ENCODE results near the gene NR4A1. TPM values are rescaled to one million over a fixed set of nuclear protein-coding genes. Genes with fewer than 3 reads are reported as not detected.

NR4A1 gene
- total and polyA plus RNA-seq, 4 donors, result 21.2 to 96.6 (median 40.0) TPM

DNA sequence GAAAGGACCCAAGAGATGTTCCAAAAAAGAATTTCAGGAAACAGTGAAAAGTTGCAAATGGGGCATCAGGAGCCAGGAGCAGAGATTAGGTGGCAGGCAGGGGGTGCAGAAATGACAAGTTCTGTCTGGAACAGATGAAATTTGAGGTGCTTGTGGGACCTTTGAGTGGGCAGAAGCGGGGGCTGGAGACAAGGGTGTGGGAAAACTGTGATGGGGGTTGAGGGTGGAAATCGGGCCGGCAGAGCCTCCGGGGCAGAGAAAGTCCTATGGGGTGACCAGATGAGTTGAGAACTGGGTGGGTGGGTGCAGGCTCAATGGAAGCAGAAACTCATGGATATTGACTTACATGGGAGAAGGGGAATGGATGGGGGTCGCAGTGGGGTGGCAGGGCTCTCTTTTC, 1.6 kb upstream of the NR4A1 start:
- Histone ChIP-seq H3K4me3 (ENCODE audit: low read depth, low read length) (no peak overlapping the region), H3K36me3 (ENCODE audit: control insufficient read depth, insufficient read depth, low read length) (peaks cover 35% of the 10 kb centered on the region), H3K27me3 (ENCODE audit: control insufficient read depth, insufficient read depth, low read length) (no peaks in the 10 kb centered on the region), H3K9me3 (ENCODE audit: control insufficient read depth, insufficient read depth, low read length) (no peaks in the 10 kb centered on the region), H3K4me1 (ENCODE audit: control insufficient read depth, insufficient read depth, low read length) (peaks cover 53% of the 10 kb centered on the region), H3K27ac (ENCODE audit: low read depth, low read length) (no peak overlapping the region)
- 95% methylated on average over 4 of the region's 5 CpGs for WGBS (ENCODE audit: insufficient coverage)
- DNase-seq (ENCODE audit: low read depth in 4 of 6, low spot score in 6 of 6), result no peak

- Histone ChIP-seq H3K27ac (ENCODE audit: low read depth, low read length) (peak overlapping the region; percentile 86), H3K4me3 (ENCODE audit: low read depth, low read length) (peak overlapping the region; percentile 49), H3K4me1 (ENCODE audit: control insufficient read depth, insufficient read depth, low read length) (peaks cover 59% of the 10 kb centered on the region), H3K36me3 (ENCODE audit: control insufficient read depth, insufficient read depth, low read length) (peaks cover 37% of the 10 kb centered on the region), H3K9me3 (ENCODE audit: control insufficient read depth, insufficient read depth, low read length) (no peaks in the 10 kb centered on the region), H3K27me3 (ENCODE audit: control insufficient read depth, insufficient read depth, low read length) (no peaks in the 10 kb centered on the region)
- WGBS (ENCODE audit: insufficient coverage), result 28% methylated on average over 15 of the region's 16 CpGs
- DNase-seq (ENCODE audit: low read depth in 4 of 6, low spot score in 6 of 6), result no peak
Measured at GRCh38 chr12:52050116-52050757, 1.0 kb upstream of the NR4A1 start.

GRCh38 chr12:52052468-52053186, 1.4 kb downstream of the NR4A1 start:
- H3K36me3 ChIP-seq (ENCODE audit: control insufficient read depth, insufficient read depth, low read length), result peaks cover 40% of the 10 kb centered on the region

DNA sequence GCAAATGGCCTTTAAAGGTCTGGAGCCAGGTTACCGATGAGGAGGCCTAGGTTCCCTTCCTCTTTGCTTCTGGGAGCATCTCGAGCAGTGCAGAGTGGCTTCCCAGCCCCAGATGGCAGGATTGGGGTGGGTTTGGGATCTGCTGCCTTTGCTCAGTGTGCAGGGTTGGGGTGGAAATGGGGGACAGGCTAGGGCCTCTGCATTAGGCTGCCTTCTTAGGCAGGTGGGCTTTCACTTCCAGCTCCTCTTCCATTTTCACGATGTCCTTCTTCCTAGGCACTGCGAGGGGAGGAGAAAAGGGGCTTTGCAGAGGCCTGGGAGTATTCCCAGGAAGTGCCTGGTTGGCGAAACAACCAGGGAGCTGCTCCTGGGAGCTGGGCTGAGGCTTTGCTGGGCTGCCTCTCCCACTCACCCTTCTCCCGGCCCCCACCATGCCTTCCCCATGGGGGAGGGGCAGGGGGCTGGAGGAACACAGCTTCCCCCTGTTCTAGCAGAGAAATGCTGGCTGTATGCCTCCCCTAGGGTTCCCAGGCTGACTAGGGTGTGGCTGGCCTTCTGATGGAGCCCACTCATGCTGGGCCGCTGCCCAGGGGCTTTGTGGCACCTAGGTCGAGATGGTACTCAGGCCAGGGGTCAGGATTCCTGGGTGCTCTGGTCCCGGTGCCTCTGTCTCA, 2.4 kb downstream of the NR4A1 start:
- Histone ChIP-seq H3K9me3 (ENCODE audit: control insufficient read depth, insufficient read depth, low read length) (no peaks in the 10 kb centered on the region), H3K4me1 (ENCODE audit: control insufficient read depth, insufficient read depth, low read length) (peaks cover 77% of the 10 kb centered on the region), H3K27ac (ENCODE audit: low read depth, low read length) (peak overlapping the region; percentile 64), H3K27me3 (ENCODE audit: control insufficient read depth, insufficient read depth, low read length) (no peaks in the 10 kb centered on the region), H3K36me3 (ENCODE audit: control insufficient read depth, insufficient read depth, low read length) (peaks cover 42% of the 10 kb centered on the region), H3K4me3 (ENCODE audit: low read depth, low read length) (peak overlapping the region; percentile 55)
- no peak for DNase-seq (ENCODE audit: low read depth in 4 of 6, low spot score in 6 of 6)
- 79% methylated on average over 5 of the region's 9 CpGs for WGBS (ENCODE audit: insufficient coverage)

More at GRCh38 chr12:52052468-52053186, 1.4 kb downstream of the NR4A1 start:
- Histone ChIP-seq H3K4me3 (ENCODE audit: low read depth, low read length) (peak overlapping the region; percentile 55), H3K4me1 (ENCODE audit: control insufficient read depth, insufficient read depth, low read length) (peaks cover 73% of the 10 kb centered on the region), H3K9me3 (ENCODE audit: control insufficient read depth, insufficient read depth, low read length) (no peaks in the 10 kb centered on the region), H3K27ac (ENCODE audit: low read depth, low read length) (peak overlapping the region; percentile 64), H3K27me3 (ENCODE audit: control insufficient read depth, insufficient read depth, low read length) (no peaks in the 10 kb centered on the region)
- 83% methylated on average over 1 of the region's 7 CpGs for WGBS (ENCODE audit: insufficient coverage)
- no peak for DNase-seq (ENCODE audit: low read depth in 4 of 6, low spot score in 6 of 6)

- Histone ChIP-seq H3K27ac (ENCODE audit: low read depth, low read length) (peak overlapping the region; percentile 64), H3K27me3 (ENCODE audit: control insufficient read depth, insufficient read depth, low read length) (no peaks in the 10 kb centered on the region), H3K9me3 (ENCODE audit: control insufficient read depth, insufficient read depth, low read length) (no peaks in the 10 kb centered on the region), H3K4me1 (ENCODE audit: control insufficient read depth, insufficient read depth, low read length) (peaks cover 83% of the 10 kb centered on the region), H3K36me3 (ENCODE audit: control insufficient read depth, insufficient read depth, low read length) (peaks cover 48% of the 10 kb centered on the region), H3K4me3 (ENCODE audit: low read depth, low read length) (peak overlapping the region; percentile 55)
- no peak for DNase-seq (ENCODE audit: low read depth in 4 of 6, low spot score in 6 of 6)
- 90% methylated on average over 21 of the region's 21 CpGs for WGBS (ENCODE audit: insufficient coverage)
Measured at GRCh38 chr12:52054231-52054832, 3.1 kb downstream of the NR4A1 start.

DNA sequence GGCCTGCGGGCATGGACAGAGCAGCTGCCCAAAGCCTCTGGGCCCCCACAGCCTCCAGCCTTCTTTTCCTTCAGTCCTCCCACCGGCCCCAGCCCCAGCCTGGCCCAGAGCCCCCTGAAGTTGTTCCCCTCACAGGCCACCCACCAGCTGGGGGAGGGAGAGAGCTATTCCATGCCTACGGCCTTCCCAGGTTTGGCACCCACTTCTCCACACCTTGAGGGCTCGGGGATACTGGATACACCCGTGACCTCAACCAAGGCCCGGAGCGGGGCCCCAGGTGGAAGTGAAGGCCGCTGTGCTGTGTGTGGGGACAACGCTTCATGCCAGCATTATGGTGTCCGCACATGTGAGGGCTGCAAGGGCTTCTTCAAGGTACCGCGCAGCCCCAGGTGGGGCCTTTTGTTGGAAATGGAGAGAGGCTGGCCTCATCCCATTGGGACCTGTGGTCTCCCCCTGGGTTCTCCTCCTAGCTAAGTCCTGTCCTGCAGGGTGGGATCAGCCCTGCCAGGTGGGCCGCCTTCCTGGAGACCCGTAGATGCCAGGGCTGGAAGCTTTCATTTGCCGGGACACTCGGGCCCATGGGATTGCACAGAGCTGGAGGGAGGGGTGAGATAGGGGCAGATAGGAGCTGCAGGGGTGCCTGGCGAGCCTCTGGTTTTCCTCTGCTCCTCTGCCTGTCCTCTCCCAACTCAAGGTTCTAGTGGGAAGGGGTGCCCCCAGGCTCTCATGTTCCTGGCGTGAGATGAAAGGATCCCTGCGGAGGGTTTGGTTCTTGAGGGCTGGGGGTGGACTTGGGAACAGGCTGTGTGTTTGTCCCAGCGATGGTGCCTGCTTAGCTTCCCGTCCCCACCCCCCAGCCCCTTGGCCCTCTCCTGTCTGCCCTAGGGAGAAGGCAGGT, 3.8 kb downstream of the NR4A1 start:
- Histone ChIP-seq H3K36me3 (ENCODE audit: control insufficient read depth, insufficient read depth, low read length) (peaks cover 48% of the 10 kb centered on the region), H3K27me3 (ENCODE audit: control insufficient read depth, insufficient read depth, low read length) (no peaks in the 10 kb centered on the region), H3K4me1 (ENCODE audit: control insufficient read depth, insufficient read depth, low read length) (peaks cover 85% of the 10 kb centered on the region), H3K27ac (ENCODE audit: low read depth, low read length) (peak overlapping the region; percentile 64), H3K9me3 (ENCODE audit: control insufficient read depth, insufficient read depth, low read length) (no peaks in the 10 kb centered on the region), H3K4me3 (ENCODE audit: low read depth, low read length) (peak overlapping the region; percentile 55)
- no peak for DNase-seq (ENCODE audit: low read depth in 4 of 6, low spot score in 6 of 6)
- 85% methylated on average over 12 of the region's 21 CpGs for WGBS (ENCODE audit: insufficient coverage)

- H3K4me1 ChIP-seq (ENCODE audit: control insufficient read depth, insufficient read depth, low read length), result peaks cover 85% of the 10 kb centered on the region
- peak overlapping the region; percentile 55 for H3K4me3 ChIP-seq (ENCODE audit: low read depth, low read length)
- H3K27ac ChIP-seq (ENCODE audit: low read depth, low read length), result peak overlapping the region; percentile 84
- no peaks in the 10 kb centered on the region for H3K27me3 ChIP-seq (ENCODE audit: control insufficient read depth, insufficient read depth, low read length)
- WGBS (ENCODE audit: insufficient coverage), result 73% methylated on average over 14 of the region's 27 CpGs
- peaks cover 48% of the 10 kb centered on the region for H3K36me3 ChIP-seq (ENCODE audit: control insufficient read depth, insufficient read depth, low read length)
- peak in 2 of 6 donors; percentile 60 to 76 for DNase-seq (ENCODE audit: low read depth in 4 of 6, low spot score in 6 of 6)
- no peaks in the 10 kb centered on the region for H3K9me3 ChIP-seq (ENCODE audit: control insufficient read depth, insufficient read depth, low read length)
Measured at GRCh38 chr12:52055731-52056711, 4.8 kb downstream of the NR4A1 start.

Measured in spinal cord (tissue), 10 donors.